ENCODE measurements around the gene SNAP25. TPM values are rescaled to one million over a fixed set of nuclear protein-coding genes. Genes with fewer than 3 reads are reported as not detected.

SNAP25 gene
- total and polyA plus RNA-seq, 2 donors (not counting 1 experiment from before 2014, with no cell fraction given): 0.27 TPM; not detected in 1

DNA sequence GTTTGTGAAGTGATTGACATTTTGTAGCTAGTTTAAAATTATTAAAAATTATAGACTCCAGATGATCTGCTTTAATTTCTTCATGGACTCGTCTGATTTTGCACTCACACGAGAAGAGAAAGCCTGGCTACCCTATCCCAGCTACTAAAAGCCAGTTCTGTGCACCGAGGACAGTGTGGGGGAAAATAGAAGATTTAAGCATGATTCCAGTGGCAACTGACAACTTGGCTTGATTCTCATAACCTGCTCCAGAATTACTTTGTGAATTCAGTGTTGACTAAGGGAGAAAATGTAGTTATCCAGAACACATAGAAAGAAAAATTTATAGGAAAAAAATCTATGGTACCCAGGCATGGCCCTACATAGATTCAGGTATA is 88.7 kb downstream of the SNAP25 start:
- no peaks in the 10 kb centered on the region for H3K4me1 Mint-ChIP-seq
- no peak for TF ChIP-seq EZH2 (IDR thresholded peaks at IDR 0.05; ENCODE audit: borderline replicate concordance, insufficient read depth, low read depth, low read length, poor library complexity, severe bottlenecking)
- TF ChIP-seq, protein P1, sequence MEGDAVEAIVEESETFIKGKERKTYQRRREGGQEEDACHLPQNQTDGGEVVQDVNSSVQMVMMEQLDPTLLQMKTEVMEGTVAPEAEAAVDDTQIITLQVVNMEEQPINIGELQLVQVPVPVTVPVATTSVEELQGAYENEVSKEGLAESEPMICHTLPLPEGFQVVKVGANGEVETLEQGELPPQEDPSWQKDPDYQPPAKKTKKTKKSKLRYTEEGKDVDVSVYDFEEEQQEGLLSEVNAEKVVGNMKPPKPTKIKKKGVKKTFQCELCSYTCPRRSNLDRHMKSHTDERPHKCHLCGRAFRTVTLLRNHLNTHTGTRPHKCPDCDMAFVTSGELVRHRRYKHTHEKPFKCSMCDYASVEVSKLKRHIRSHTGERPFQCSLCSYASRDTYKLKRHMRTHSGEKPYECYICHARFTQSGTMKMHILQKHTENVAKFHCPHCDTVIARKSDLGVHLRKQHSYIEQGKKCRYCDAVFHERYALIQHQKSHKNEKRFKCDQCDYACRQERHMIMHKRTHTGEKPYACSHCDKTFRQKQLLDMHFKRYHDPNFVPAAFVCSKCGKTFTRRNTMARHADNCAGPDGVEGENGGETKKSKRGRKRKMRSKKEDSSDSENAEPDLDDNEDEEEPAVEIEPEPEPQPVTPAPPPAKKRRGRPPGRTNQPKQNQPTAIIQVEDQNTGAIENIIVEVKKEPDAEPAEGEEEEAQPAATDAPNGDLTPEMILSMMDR (IDR thresholded peaks at IDR 0.05): no peak
- no peak overlapping the region for H3K9ac ChIP-seq (ENCODE audit: low read length)
- intact Hi-C loops (cut with micrococcal nuclease): no loop called here
- ATAC-seq (ENCODE audit: low read depth): no peak
- H3K79me2 ChIP-seq (ENCODE audit: control insufficient read depth, insufficient read depth, low read length): no peaks in the 10 kb centered on the region
- H3K9me3 ChIP-seq (ENCODE audit: control extremely low read depth in 1 of 3, control insufficient read depth in 2 of 3, insufficient read depth in 1 of 3, low read length in 2 of 3): no peaks in the 10 kb centered on the region
- H3K27ac ChIP-seq (ENCODE audit: low read length in 2 of 2): no peak overlapping the region
- WGBS (ENCODE audit: insufficient coverage): no CpG with 5 or more reads among the region's 3 CpGs
- H2AFZ ChIP-seq (ENCODE audit: insufficient read depth, low read depth, low read length, poor library complexity, severe bottlenecking): no peak overlapping the region
- no peaks in the 10 kb centered on the region for H3K9me3 Mint-ChIP-seq (ENCODE audit: insufficient read depth)
- no peak overlapping the region for H3K4me3 Mint-ChIP-seq
- H3K36me3 ChIP-seq (replicated peaks in 1 of 2; ENCODE audit: control extremely low read depth in 1 of 2, control insufficient read depth in 1 of 2, extremely low read depth in 1 of 2, insufficient read depth in 2 of 2, low read length in 1 of 2): no peaks in the 10 kb centered on the region
- H3K4me2 ChIP-seq (replicated peaks; ENCODE audit: low read depth, low read length, poor library complexity, severe bottlenecking): no peak overlapping the region
- no peaks in the 10 kb centered on the region for H4K20me1 ChIP-seq (ENCODE audit: control insufficient read depth, insufficient read depth, low read length, poor library complexity, severe bottlenecking)
- H3K27me3 ChIP-seq (replicated peaks in 1 of 4; ENCODE audit: control extremely low read depth in 1 of 4, control insufficient read depth in 3 of 4, insufficient read depth in 4 of 4, low read length in 3 of 4): peaks cover 0 to 5% (median 0%) of the 10 kb centered on the region in 4 experiments
- no peak overlapping the region for H3K4me3 ChIP-seq (ENCODE audit: control extremely low read depth in 1 of 5, extremely low read depth in 1 of 5, insufficient read depth in 1 of 5, low read depth in 2 of 5, low read length in 4 of 5)
- no peak overlapping the region for H3K27ac Mint-ChIP-seq
- POLR2A ChIA-PET: no interaction called here
- DNase-seq: no peak
- peaks cover 18% of the 10 kb centered on the region for H3K27me3 Mint-ChIP-seq
- H3K4me1 ChIP-seq (ENCODE audit: control insufficient read depth in 2 of 2, insufficient read depth in 2 of 2, low read length in 2 of 2): no peaks in the 10 kb centered on the region
- CTCF ChIA-PET: no interaction called here

DNA sequence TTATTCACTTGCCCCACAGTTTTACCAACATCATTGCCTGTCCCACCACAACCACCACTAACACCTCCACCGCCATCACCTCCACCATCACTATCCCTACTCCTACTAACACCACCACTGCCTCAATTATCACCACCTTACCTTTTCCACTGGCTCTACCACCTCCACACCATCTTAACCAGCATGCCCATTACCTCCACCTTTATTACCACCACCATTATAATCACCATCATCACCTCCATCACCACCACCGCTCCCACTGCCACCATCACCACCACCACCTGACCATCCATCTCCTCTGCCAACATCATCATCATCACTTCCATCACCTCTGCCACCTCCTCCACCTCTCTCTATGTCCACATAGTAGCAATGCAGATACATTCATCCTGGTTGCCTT is 90.0 kb downstream of the SNAP25 start:
- peaks cover 18% of the 10 kb centered on the region for H3K27me3 Mint-ChIP-seq
- H3K9ac ChIP-seq (ENCODE audit: low read length): no peak overlapping the region
- CTCF ChIA-PET: no interaction called here
- H3K4me3 Mint-ChIP-seq: no peak overlapping the region
- POLR2A ChIA-PET: no interaction called here
- no peaks in the 10 kb centered on the region for H3K4me1 Mint-ChIP-seq
- H3K4me1 ChIP-seq (ENCODE audit: control insufficient read depth in 2 of 2, insufficient read depth in 2 of 2, low read length in 2 of 2): no peaks in the 10 kb centered on the region
- TF ChIP-seq, protein P1 (IDR thresholded peaks at IDR 0.05): no peak
- no peak for TF ChIP-seq EZH2 (IDR thresholded peaks at IDR 0.05; ENCODE audit: borderline replicate concordance, insufficient read depth, low read depth, low read length, poor library complexity, severe bottlenecking)
- H3K27me3 ChIP-seq (replicated peaks in 1 of 4; ENCODE audit: control extremely low read depth in 1 of 4, control insufficient read depth in 3 of 4, insufficient read depth in 4 of 4, low read length in 3 of 4): peaks cover 0 to 5% (median 1%) of the 10 kb centered on the region in 4 experiments
- H3K27ac ChIP-seq (ENCODE audit: low read length in 2 of 2): no peak overlapping the region
- no peak overlapping the region for H2AFZ ChIP-seq (ENCODE audit: insufficient read depth, low read depth, low read length, poor library complexity, severe bottlenecking)
- WGBS (ENCODE audit: insufficient coverage): 67% methylated on average over 2 of the region's 2 CpGs
- no peaks in the 10 kb centered on the region for H3K36me3 ChIP-seq (replicated peaks in 1 of 2; ENCODE audit: control extremely low read depth in 1 of 2, control insufficient read depth in 1 of 2, extremely low read depth in 1 of 2, insufficient read depth in 2 of 2, low read length in 1 of 2)
- no peaks in the 10 kb centered on the region for H3K9me3 Mint-ChIP-seq (ENCODE audit: insufficient read depth)
- H3K27ac Mint-ChIP-seq: no peak overlapping the region
- no peak overlapping the region for H3K4me3 ChIP-seq (ENCODE audit: control extremely low read depth in 1 of 5, extremely low read depth in 1 of 5, insufficient read depth in 1 of 5, low read depth in 2 of 5, low read length in 4 of 5)
- intact Hi-C loops (cut with micrococcal nuclease): no loop called here
- H3K9me3 ChIP-seq (ENCODE audit: control extremely low read depth in 1 of 3, control insufficient read depth in 2 of 3, insufficient read depth in 1 of 3, low read length in 2 of 3): no peaks in the 10 kb centered on the region
- H3K4me2 ChIP-seq (replicated peaks; ENCODE audit: low read depth, low read length, poor library complexity, severe bottlenecking): no peak overlapping the region
- H3K79me2 ChIP-seq (ENCODE audit: control insufficient read depth, insufficient read depth, low read length): no peaks in the 10 kb centered on the region
- DNase-seq (no peak), ATAC-seq (ENCODE audit: low read depth) (no peak)
- H4K20me1 ChIP-seq (ENCODE audit: control insufficient read depth, insufficient read depth, low read length, poor library complexity, severe bottlenecking): no peaks in the 10 kb centered on the region

All from B cell (primary cell).